Prostate gland (tissue), 2 donors: ENCODE measurements around the gene CLN5. TPM values are rescaled to one million over a fixed set of nuclear protein-coding genes. Genes with fewer than 3 reads are reported as not detected.
A peak's percentile ranks its signal among the peaks of the same experiment; 100 is the strongest.
"Not testable (repeated sequence)": the region's sequence is repeated elsewhere in the genome, so short reads cannot be mapped to it uniquely, and the experiment has no call there.

Experiments used
- DNase-seq: peaks from one replicate; pipeline ENCODE4 v3.0.0-alpha.2; 2019; ENCODE audit warnings: low spot score
- H3K27ac ChIP-seq, 2 donors: fragments of 200-600 bp; sonication (generic); 2 replicates each; pipeline ENCODE4 v1.5.1; 2017 to 2019
- H3K27me3 ChIP-seq: fragments of 200-600 bp; sonication (generic); replicated peaks from 2 replicates; pipeline ENCODE4 v1.5.1; 2019; ENCODE audit not compliant: insufficient read depth
- H3K36me3 ChIP-seq, 2 donors: fragments of 200-600 bp; sonication (generic); 1 replicate in 1 of 2; 2 replicates in 1 of 2; pipeline versions ENCODE4 v1.5.1 to v1.8.1; 2017 to 2019
- H3K4me1 ChIP-seq: fragments of 200-600 bp; sonication (generic); replicated peaks from 2 replicates; pipeline ENCODE4 v1.5.1; 2019
- H3K4me3 ChIP-seq, 2 donors: fragments of 200-600 bp; sonication (generic); 2 replicates each; pipeline ENCODE4 v1.5.1; 2017 to 2019
- H3K9me3 ChIP-seq: fragments of 200-600 bp; sonication (generic); 2 replicates; pipeline ENCODE4 v1.5.1; 2017
- POLR2A ChIP-seq: fragments of 450-650 bp; IDR thresholded peaks from one replicate; pipeline ENCODE4 v1.6.1; 2016; ENCODE audit warnings: antibody characterized with exemption, mild to moderate bottlenecking
- POLR2AphosphoS5 ChIP-seq: sonication (generic); formaldehyde crosslinking; IDR thresholded peaks from one replicate; pipeline ENCODE4 v1.6.1; 2017; ENCODE audit warnings: antibody characterized with exemption
- WGBS: methylation state at CpG from one replicate; pipeline ENCODE4 v1.1.5; 2018; 5-methylcytosine and 5-hydroxymethylcytosine counted together
- intact Hi-C: fragments of 100-400 bp; cut with DNase I; formaldehyde crosslinking; loops from one replicate; pipeline ENCODE4 v1.14.2; 2022
- total RNA-seq, 2 donors: library from RNA; depleted of rRNA; stranded (reverse); fragments of >200 nt; gene quantifications; one replicate each; pipeline ENCODE4 v1.1.0, GENCODE V29; 2016
- TF ChIP-seq, protein P1 (sequence below), 4 experiments: fragments of 200-600 bp in 2 of 4; fragments of 450-650 bp in 2 of 4; sonication (generic) in 2 of 4; IDR thresholded peaks; 1 replicate in 3 of 4; 2 replicates in 1 of 4; pipeline ENCODE4 v1.5.1; 2016 to 2019; ENCODE audit warnings: antibody characterized with exemption in 4 of 4, mild to moderate bottlenecking in 2 of 4, moderate library complexity in 2 of 4

Gene CLN5
- total RNA-seq, 2 donors from 2014 or later = 27.1 to 34.3 TPM

DNA sequence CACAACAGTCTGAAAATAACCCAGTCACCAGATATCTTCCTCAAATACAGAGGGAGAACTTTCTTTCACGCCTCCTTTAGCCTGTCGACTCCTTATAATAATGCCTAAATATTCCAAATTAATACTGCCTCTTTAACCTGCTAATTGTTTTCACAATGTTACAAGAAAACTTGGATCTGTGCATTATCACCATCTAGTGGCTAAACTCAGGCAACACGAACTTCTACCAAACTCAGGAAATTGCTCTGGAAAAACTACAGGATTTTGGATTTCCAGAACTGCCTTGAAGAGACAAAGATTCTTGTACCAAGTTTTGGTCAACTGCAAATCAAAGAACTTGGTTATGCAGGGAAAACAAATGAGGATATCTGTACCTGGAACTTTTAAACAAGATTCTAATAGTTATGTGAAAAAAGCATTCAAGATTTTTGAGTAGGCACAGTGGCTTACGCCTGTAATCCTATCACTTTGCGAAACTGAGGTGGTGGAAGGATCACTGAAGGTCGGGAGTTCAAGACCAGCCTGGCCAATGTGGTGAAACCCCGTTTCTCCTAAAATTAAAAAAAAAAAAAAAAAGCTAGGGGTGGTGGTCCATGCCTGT, 10.8 kb downstream of the CLN5 start:
- H3K4me1 ChIP-seq = no peaks in the 10 kb centered on the region
- no peaks in the 10 kb centered on the region for H3K27me3 ChIP-seq
- H3K27ac ChIP-seq = no peak overlapping the region
- no peak for TF ChIP-seq POLR2A
- TF ChIP-seq POLR2AphosphoS5 = no peak
- TF ChIP-seq, protein P1, sequence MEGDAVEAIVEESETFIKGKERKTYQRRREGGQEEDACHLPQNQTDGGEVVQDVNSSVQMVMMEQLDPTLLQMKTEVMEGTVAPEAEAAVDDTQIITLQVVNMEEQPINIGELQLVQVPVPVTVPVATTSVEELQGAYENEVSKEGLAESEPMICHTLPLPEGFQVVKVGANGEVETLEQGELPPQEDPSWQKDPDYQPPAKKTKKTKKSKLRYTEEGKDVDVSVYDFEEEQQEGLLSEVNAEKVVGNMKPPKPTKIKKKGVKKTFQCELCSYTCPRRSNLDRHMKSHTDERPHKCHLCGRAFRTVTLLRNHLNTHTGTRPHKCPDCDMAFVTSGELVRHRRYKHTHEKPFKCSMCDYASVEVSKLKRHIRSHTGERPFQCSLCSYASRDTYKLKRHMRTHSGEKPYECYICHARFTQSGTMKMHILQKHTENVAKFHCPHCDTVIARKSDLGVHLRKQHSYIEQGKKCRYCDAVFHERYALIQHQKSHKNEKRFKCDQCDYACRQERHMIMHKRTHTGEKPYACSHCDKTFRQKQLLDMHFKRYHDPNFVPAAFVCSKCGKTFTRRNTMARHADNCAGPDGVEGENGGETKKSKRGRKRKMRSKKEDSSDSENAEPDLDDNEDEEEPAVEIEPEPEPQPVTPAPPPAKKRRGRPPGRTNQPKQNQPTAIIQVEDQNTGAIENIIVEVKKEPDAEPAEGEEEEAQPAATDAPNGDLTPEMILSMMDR (IDR thresholded peaks at IDR 0.05) = peak in 2 of 4 experiments; percentile 43 to 60
- H3K9me3 ChIP-seq = no peaks in the 10 kb centered on the region
- intact Hi-C loops = no loop called here
- DNase-seq = no peak
- no peak overlapping the region for H3K4me3 ChIP-seq
- WGBS = 60% methylated on average over 7 of the region's 7 CpGs
- H3K36me3 ChIP-seq = no peaks in the 10 kb centered on the region

DNA sequence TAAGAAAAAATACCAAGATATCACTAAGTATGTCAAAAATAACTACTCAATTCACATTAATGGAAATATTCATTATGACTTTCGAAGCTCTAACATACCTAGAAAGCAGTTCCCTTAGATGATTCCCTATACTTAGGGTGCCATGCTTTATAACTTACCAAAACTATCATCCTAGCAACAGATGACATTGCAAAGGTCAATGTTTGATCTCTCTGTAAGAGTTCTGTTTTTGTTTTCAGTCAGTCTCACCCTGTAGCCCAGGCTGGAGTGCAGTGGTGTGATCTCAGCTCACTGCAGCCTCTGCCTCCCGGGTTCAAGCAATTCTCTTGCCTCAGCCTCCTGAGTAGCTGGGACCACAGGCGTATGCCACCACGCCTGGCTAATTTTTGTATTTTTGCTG, 16.5 kb downstream of the CLN5 start:
- H3K36me3 ChIP-seq = not testable (repeated sequence)

DNA sequence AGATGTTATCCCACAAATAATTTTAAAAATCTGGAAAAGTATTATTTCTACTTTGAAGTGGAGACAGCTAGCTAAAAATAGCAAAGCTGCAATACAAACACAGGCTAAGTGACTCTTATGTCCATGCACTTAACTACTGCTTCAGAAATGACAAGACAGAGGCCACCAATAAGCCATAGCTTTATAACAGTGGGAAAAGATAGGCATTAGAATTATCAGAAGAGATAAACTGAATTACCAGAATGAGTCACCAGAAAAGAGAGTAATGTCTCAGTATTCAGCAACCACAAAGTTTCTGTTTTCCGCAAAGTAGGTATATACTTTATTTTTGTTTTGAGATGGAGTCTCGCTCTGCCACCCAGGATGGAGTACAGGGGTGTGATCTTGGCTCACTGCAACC, 17.1 kb downstream of the CLN5 start:
- intact Hi-C loops = no loop called here
- Histone ChIP-seq H3K9me3 (no peaks in the 10 kb centered on the region), H3K4me1 (no peaks in the 10 kb centered on the region), H3K27ac (no peak overlapping the region), H3K4me3 (no peak overlapping the region), H3K36me3 (no peaks in the 10 kb centered on the region), H3K27me3 (no peaks in the 10 kb centered on the region)
- 95% methylated on average over 2 of the region's 2 CpGs for WGBS
- TF ChIP-seq POLR2A (no peak), POLR2AphosphoS5 (no peak)
- TF ChIP-seq, protein P1 (IDR thresholded peaks at IDR 0.05) = no peak
- DNase-seq = no peak

More for the DNA sequence above, 16.5 kb downstream of the CLN5 start:
- WGBS = 92% methylated on average over 4 of the region's 4 CpGs
- DNase-seq, intact Hi-C loops, H3K27me3 ChIP-seq, H3K4me3 ChIP-seq, H3K9me3 ChIP-seq, H3K4me1 ChIP-seq, H3K27ac ChIP-seq: not testable (repeated sequence)

DNA sequence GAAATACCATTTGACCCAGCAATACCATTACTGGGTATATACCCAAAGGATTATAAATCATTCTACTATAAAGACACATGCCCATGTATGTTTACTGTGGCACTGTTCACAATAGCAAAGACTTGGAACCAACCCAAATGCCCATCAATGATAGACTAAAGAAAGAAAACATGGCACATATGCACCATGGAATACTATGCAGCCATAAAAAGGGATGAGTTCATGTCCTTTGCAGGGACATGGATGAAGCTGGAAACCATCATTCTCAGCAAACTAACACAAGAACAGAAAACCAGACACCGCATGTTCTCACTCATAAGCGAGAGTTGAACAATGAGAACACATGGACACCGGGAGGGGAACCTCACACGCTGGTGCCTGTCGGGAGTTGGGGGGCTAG, 17.8 kb downstream of the CLN5 start:
- H3K9me3 ChIP-seq, H3K27ac ChIP-seq, H3K4me3 ChIP-seq, H3K36me3 ChIP-seq, intact Hi-C loops, DNase-seq, H3K27me3 ChIP-seq, H3K4me1 ChIP-seq: not testable (repeated sequence)
- 100% methylated on average over 5 of the region's 5 CpGs for WGBS

DNA sequence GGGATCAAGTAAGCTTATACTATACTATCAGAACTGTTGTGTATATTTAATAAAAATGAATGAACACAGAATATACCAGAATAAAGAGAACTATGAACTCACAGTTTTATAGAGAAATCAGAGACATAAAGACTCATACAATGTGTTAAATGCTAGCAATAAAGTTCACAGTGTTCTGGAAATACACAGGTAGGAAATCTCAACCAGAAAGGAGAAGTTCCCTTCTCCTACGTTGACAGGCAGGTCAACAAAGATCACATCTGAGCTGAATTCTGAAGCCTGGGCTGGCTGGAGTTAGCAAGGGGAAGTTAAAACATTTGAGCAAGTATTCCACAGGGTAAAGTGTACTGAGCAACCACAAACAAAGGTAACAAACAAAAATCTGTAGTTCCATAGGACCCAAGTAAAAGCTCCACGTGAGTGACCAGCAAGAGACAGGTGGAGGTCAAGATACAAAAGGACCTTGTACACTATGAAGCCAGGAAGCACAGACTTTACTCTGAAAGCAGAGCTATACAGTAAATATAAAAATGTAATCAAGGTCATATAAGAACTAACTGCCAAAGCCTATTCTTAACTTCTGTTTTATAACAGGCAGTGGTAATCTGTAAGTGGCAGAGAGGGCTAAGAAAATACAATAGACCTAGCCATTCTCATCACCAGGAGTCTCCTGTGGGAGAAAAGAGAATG, 22.1 kb downstream of the CLN5 start:
- H3K27ac ChIP-seq = no peak overlapping the region
- no peaks in the 10 kb centered on the region for H3K27me3 ChIP-seq
- intact Hi-C loops = no loop called here
- no peaks in the 10 kb centered on the region for H3K36me3 ChIP-seq
- no peak for DNase-seq
- no peaks in the 10 kb centered on the region for H3K9me3 ChIP-seq
- WGBS = 69% methylated on average over 2 of the region's 2 CpGs
- H3K4me1 ChIP-seq = no peaks in the 10 kb centered on the region
- H3K4me3 ChIP-seq = no peak overlapping the region
- no peak for TF ChIP-seq POLR2A
- no peak for TF ChIP-seq POLR2AphosphoS5
- TF ChIP-seq, protein P1 (IDR thresholded peaks at IDR 0.05) = no peak
